ENCODE results near the gene RABGGTA. TPM values are rescaled to one million over a fixed set of nuclear protein-coding genes. Genes with fewer than 3 reads are reported as not detected.

RABGGTA gene
- total and polyA plus RNA-seq, 9 of the 15 experiments (the other 6 are each of a cell fraction or from before 2014, with no cell fraction given): 4.5 to 24.2 (median 15.5) TPM

GRCh38 chr14:24258548-24259265, 12.7 kb downstream of the RABGGTA start (continued):
- TF ChIP-seq VEZF1 (CRISPR knock-in tag; IDR thresholded peaks at IDR 0.05) (no peak), ADNP (tag; IDR thresholded peaks at IDR 0.05) (no peak), GTF2A2 (tag; IDR thresholded peaks at IDR 0.05) (no peak), SNIP1 (IDR thresholded peaks at IDR 0.05; ENCODE audit: low read depth) (no peak), ZBTB8A (IDR thresholded peaks at IDR 0.05; ENCODE audit: partially characterized antibody) (no peak), MAFG (tag; conservative IDR thresholded peaks at IDR 0.05) (no peak), NONO (IDR thresholded peaks at IDR 0.05; ENCODE audit: low read depth in 2 of 2, low read length in 1 of 2) (no peak), RFX7 (CRISPR knock-in tag; IDR thresholded peaks at IDR 0.05) (no peak), GABPB2 (CRISPR knock-in tag; conservative IDR thresholded peaks at IDR 0.05) (no peak), NCOA6 (IDR thresholded peaks at IDR 0.05) (no peak), LARP7 (IDR thresholded peaks at IDR 0.05) (no peak), ELF1 (tag; IDR thresholded peaks at IDR 0.05) (no peak)

Data from K562 (cell line).